GM21526 (cell line): ENCODE measurements around the gene CASP5.
A peak's percentile ranks its signal among the peaks of the same experiment; 100 is the strongest.
"Not testable (repeated sequence)": the region's sequence is repeated elsewhere in the genome, so short reads cannot be mapped to it uniquely, and the experiment has no call there.

Source experiments
- ATAC-seq: cut with Tn5 transposase; IDR thresholded peaks from one replicate; pipeline ENCODE4 v1.9.1; 2021; ENCODE audit warnings: moderate library complexity; ENCODE audit not compliant: unreplicated experiment, low FRiP score

The CASP5 gene

GRCh38 chr11:105034388-105034787, 11.4 kb upstream of the CASP5 start:
- ATAC-seq, result peak; percentile 5

- ATAC-seq, result no peak
Observed at GRCh38 chr11:105033781-105034180, 10.8 kb upstream of the CASP5 start.

GRCh38 chr11:105033343-105033742, 10.4 kb upstream of the CASP5 start:
- ATAC-seq, result no peak

- ATAC-seq, result no peak
Observed at GRCh38 chr11:105032495-105032894, 9.5 kb upstream of the CASP5 start.

- ATAC-seq, result no peak
Observed at GRCh38 chr11:105027678-105028077, 4.7 kb upstream of the CASP5 start.

- ATAC-seq, result no peak
Observed at GRCh38 chr11:105024394-105024793, 1.4 kb upstream of the CASP5 start.

DNA sequence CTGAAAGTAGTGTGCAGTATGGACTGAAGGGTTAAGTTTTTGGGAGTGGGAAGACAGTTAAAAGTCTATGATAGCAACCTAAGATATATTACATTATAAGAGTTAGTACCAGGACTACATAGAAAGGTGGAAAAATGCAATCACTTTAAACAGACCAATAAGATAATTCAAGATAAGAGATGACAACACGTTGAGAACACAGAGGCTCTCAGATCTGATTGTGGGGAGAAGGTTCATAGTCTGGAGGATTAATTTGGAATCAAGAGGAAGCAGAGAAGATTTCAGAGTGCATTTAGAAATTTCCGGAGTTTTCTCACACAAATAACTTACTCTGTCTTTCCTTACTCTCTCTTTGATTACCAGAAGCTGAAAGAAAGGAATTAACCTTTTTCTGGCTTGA, 441 bp downstream of the CASP5 start:
- ATAC-seq, result no peak

- no peak for ATAC-seq
Observed at GRCh38 chr11:105007463-105007862, 15.5 kb downstream of the CASP5 start.

GRCh38 chr11:105005451-105005845, 17.5 kb downstream of the CASP5 start:
- ATAC-seq, result no peak

DNA sequence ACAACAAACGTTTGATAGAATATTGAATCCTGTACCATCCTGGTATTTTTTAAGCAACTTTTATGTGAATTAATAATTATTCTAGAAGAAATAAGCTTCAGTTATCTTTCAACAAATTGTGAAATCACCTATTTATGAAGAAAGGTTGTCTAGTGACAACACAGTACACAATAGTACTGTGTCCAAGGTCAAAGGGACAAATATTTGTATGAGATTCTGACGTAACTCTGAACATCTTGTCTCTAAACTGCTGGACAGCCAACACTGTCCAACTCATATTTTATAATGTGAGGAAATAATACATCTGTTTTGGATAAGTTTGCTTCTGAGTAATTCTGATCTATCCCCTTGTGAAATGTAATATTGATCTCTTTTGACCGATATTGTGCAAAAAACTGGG, 18.9 kb downstream of the CASP5 start:
- no peak for ATAC-seq

DNA sequence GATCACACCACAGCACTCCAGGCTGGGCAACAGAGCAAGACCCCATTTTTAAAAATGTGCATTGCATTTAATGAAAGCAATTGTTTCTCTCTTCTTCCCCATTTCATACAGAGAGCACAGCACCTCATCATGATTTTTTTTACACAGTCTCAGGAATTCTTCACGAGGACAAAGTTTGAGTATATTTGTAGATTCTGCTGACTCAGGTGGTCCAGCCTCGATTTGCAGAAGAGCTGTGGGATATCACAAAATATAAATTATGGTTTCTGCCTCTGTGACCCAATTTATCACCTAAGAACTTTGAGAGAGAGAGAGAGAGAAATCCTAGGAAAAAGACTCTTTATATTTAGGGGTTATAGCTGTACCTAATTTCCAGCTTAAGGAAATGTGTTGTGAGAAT, 19.8 kb downstream of the CASP5 start:
- ATAC-seq, result no peak

GRCh38 chr11:105000797-105001196, 22.2 kb downstream of the CASP5 start:
- peak; percentile 96 for ATAC-seq

DNA sequence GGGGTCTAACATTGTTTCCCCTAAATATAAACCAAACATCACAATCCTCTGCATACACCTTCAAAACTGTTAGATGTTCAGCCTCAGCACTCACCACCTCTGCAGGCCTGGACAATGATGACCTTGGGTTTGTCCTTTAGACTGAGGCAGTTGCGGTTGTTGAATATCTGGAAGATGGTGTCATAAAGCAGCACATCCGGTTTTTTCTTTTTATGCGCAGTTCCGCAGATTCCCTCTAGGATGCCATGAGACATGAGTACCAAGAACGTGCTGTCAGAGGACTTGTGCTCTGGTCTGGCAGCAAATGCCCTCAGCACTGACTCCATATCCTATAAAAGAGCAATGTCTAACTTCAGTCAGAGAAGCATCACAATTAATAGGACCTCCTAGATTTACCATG, 22.8 kb downstream of the CASP5 start:
- no peak for ATAC-seq

GRCh38 chr11:104999721-105000120, 23.2 kb downstream of the CASP5 start:
- no peak for ATAC-seq

DNA sequence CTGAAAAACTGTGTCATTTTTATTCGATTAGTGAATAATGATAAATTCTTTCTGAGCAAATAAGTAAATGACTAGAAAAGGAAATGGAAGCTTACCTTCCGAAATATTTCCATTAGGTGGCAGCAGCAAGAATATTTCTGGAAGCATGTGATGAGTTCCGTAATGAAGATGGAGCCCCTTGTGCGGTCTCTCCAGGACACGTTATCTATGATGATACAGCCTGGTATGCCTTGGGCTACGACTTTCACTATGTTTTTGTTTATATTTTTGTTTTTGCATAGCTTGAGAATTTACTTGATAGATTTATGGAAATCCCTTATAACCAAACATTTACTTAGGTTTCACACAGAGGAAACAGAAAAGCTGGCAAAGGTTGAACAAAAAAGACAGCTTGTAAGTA, 25.7 kb downstream of the CASP5 start:
- no peak for ATAC-seq

- ATAC-seq, result no peak
Observed at GRCh38 chr11:104995001-104995408, 28.0 kb downstream of the CASP5 start.

DNA sequence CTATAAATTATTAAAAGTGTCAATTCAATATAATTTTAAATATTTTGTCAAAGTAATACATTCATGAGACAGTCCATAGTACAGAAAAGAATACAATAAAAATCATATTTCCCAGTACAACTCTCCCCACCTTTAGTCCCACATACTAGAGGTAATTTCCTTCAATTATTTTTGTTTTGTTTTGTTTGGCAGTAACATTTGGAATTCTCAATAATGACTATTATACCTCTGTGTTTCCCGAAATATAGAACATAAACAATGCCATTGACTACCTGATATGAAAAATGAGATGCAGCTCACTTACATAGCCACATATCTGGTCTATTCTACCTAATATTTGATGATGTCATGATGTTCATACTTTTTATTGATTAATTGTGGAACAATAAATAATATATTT, 30.2 kb downstream of the CASP5 start:
- ATAC-seq, result no peak

DNA sequence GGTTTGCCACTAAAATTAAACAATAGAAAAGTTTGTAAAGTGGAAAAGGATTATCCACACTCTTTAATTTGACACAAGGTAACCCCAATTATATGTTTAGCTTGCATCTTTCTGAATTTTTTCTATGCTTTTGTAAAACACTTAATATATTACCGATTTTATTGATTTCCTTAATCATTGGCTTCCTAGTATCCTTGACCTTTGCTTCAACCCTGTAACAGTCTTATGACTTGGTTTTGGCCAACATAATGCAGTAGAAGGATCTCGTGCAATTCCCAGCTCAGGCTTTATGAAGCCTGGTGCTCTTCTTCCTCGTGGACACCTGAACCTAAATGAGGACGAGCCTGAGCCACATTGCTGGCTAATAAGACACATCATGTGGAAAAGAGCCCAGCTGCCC, 31.0 kb downstream of the CASP5 start:
- no peak for ATAC-seq

GRCh38 chr11:104984808-104985207, 38.2 kb downstream of the CASP5 start:
- no peak for ATAC-seq

GRCh38 chr11:104979839-104980238, 43.1 kb downstream of the CASP5 start:
- no peak for ATAC-seq

- ATAC-seq, result no peak
Observed at GRCh38 chr11:104973616-104974015, 49.4 kb downstream of the CASP5 start.

- ATAC-seq, result not testable (repeated sequence)
Observed at GRCh38 chr11:104972924-104973323, 50.0 kb downstream of the CASP5 start.

- no peak for ATAC-seq
Observed at GRCh38 chr11:104970756-104971155, 52.2 kb downstream of the CASP5 start.
